Uterus (tissue), 2 donors: Measurements from ENCODE around the gene CPNE4.

ENCODE experiments used
- CTCF ChIP-seq, 4 experiments: fragments of 200-600 bp in 2 of 4; fragments of 450-650 bp in 2 of 4; sonication (generic) in 2 of 4; IDR thresholded peaks; one replicate each; pipeline ENCODE4 v1.5.1; 2016 to 2019; ENCODE audit warnings: antibody characterized with exemption in 4 of 4, mild to moderate bottlenecking in 2 of 4, moderate library complexity in 1 of 4
- POLR2A ChIP-seq, 2 donors: fragments of 450-650 bp; IDR thresholded peaks; one replicate each; pipeline ENCODE4 v1.6.1; 2016; ENCODE audit warnings: antibody characterized with exemption in 2 of 2, mild to moderate bottlenecking in 1 of 2, moderate library complexity in 1 of 2

- no peak for TF ChIP-seq POLR2A (IDR thresholded peaks at IDR 0.05)
- no peak for TF ChIP-seq CTCF (IDR thresholded peaks at IDR 0.05)
Measured at GRCh38 chr3:131725414-131725813, 309.4 kb downstream of the CPNE4 start.
